ENCODE data around the gene KLF16.

KLF16 gene

GRCh38 chr19:1832046-1832663 lies 31.2 kb downstream of the KLF16 start:
- Histone ChIP-seq H3K27ac (no peak overlapping the region), H3K4me3 (no peak overlapping the region)

GRCh38 chr19:1830978-1831377 lies 32.4 kb downstream of the KLF16 start:
- no peak overlapping the region for H3K4me3 ChIP-seq
- H3K27ac ChIP-seq: no peak overlapping the region

GRCh38 chr19:1830568-1830967 lies 32.8 kb downstream of the KLF16 start:
- H3K27ac ChIP-seq: no peak overlapping the region
- H3K4me3 ChIP-seq: no peak overlapping the region

GRCh38 chr19:1829958-1830357 lies 33.4 kb downstream of the KLF16 start:
- H3K4me3 ChIP-seq: no peak overlapping the region
- no peak overlapping the region for H3K27ac ChIP-seq

- Histone ChIP-seq H3K27ac (no peak overlapping the region), H3K4me3 (no peak overlapping the region)
Measured at GRCh38 chr19:1828279-1829238, 34.8 kb downstream of the KLF16 start.

- no peak overlapping the region for H3K27ac ChIP-seq
- H3K4me3 ChIP-seq: no peak overlapping the region
Measured at GRCh38 chr19:1827566-1828278, 35.7 kb downstream of the KLF16 start.

- H3K4me3 ChIP-seq: no peak overlapping the region
- no peak overlapping the region for H3K27ac ChIP-seq
Measured at GRCh38 chr19:1826557-1827521, 36.5 kb downstream of the KLF16 start.

- Histone ChIP-seq H3K27ac (no peak overlapping the region), H3K4me3 (no peak overlapping the region)
Measured at GRCh38 chr19:1825909-1826556, 37.3 kb downstream of the KLF16 start.

GRCh38 chr19:1824252-1824622 lies 39.1 kb downstream of the KLF16 start:
- H3K27ac ChIP-seq: no peak overlapping the region
- H3K4me3 ChIP-seq: no peak overlapping the region

- Histone ChIP-seq H3K4me3 (no peak overlapping the region), H3K27ac (no peak overlapping the region)
Measured at GRCh38 chr19:1823539-1824251, 39.7 kb downstream of the KLF16 start.

- no peak overlapping the region for H3K4me3 ChIP-seq
Measured at GRCh38 chr19:1823020-1823419, 40.4 kb downstream of the KLF16 start.

GRCh38 chr19:1822210-1822609 lies 41.2 kb downstream of the KLF16 start:
- no peak overlapping the region for H3K4me3 ChIP-seq

More at GRCh38 chr19:1823020-1823419, 40.4 kb downstream of the KLF16 start:
- no peak overlapping the region for H3K27ac ChIP-seq

GRCh38 chr19:1819341-1820255 lies 43.8 kb downstream of the KLF16 start:
- Histone ChIP-seq H3K4me3 (no peak overlapping the region), H3K27ac (no peak overlapping the region)

More at GRCh38 chr19:1822210-1822609, 41.2 kb downstream of the KLF16 start:
- no peak overlapping the region for H3K27ac ChIP-seq

- peak overlapping the region in 1 of 21 experiments; percentile 2 for H3K27ac ChIP-seq
- H3K4me3 ChIP-seq: no peak overlapping the region
Measured at GRCh38 chr19:1818549-1819195, 44.7 kb downstream of the KLF16 start.

- H3K4me3 ChIP-seq: no peak overlapping the region
- H3K27ac ChIP-seq: no peak overlapping the region
Measured at GRCh38 chr19:1817553-1818179, 45.7 kb downstream of the KLF16 start.

All from skin epidermis (tissue), 12 donors.